ENCODE measurements around the gene TTLL11. TPM values are rescaled to one million over a fixed set of nuclear protein-coding genes. Genes with fewer than 3 reads are reported as not detected.
A peak's percentile ranks its signal among the peaks of the same experiment; 100 is the strongest.

The TTLL11 gene
- total RNA-seq, 2 donors from 2014 or later, result 2.3 to 4.2 TPM

- no peaks in the 10 kb centered on the region for H3K9me3 ChIP-seq (ENCODE audit: control insufficient read depth, low read length, poor library complexity, severe bottlenecking)
- DNase-seq (no peak), ATAC-seq (no peak)
- H3K4me1 Mint-ChIP-seq, result peaks cover 7% of the 10 kb centered on the region
- peaks cover 3% of the 10 kb centered on the region for H3K36me3 Mint-ChIP-seq (ENCODE audit: low read depth)
- peaks cover 27% of the 10 kb centered on the region for H3K27me3 Mint-ChIP-seq
- no peak overlapping the region for H3K27ac Mint-ChIP-seq
- no peak overlapping the region for H3K4me3 Mint-ChIP-seq
Measured at GRCh38 chr9:122111413-122112085, 18.4 kb upstream of the TTLL11 start.

- no peak for DNase-seq
- H3K9me3 ChIP-seq (ENCODE audit: control insufficient read depth, low read length, poor library complexity, severe bottlenecking), result no peaks in the 10 kb centered on the region
- Mint-ChIP-seq H3K4me1 (peaks cover 7% of the 10 kb centered on the region), H3K27me3 (peaks cover 21% of the 10 kb centered on the region), H3K4me3 (no peak overlapping the region), H3K36me3 (ENCODE audit: low read depth) (peaks cover 2% of the 10 kb centered on the region), H3K27ac (no peak overlapping the region)
- no peak for ATAC-seq
Measured at GRCh38 chr9:122110100-122110833, 17.2 kb upstream of the TTLL11 start.

GRCh38 chr9:122109035-122109813 is 16.1 kb upstream of the TTLL11 start:
- H3K27ac Mint-ChIP-seq, result no peak overlapping the region
- DNase-seq (no peak), ATAC-seq (no peak)
- H3K36me3 Mint-ChIP-seq (ENCODE audit: low read depth), result no peaks in the 10 kb centered on the region
- H3K27me3 Mint-ChIP-seq, result peaks cover 13% of the 10 kb centered on the region
- H3K9me3 ChIP-seq (ENCODE audit: control insufficient read depth, low read length, poor library complexity, severe bottlenecking), result no peaks in the 10 kb centered on the region
- H3K4me3 Mint-ChIP-seq, result no peak overlapping the region
- peaks cover 4% of the 10 kb centered on the region for H3K4me1 Mint-ChIP-seq

- ATAC-seq (no peak), DNase-seq (no peak)
- H3K4me3 Mint-ChIP-seq, result no peak overlapping the region
- H3K9me3 ChIP-seq (ENCODE audit: control insufficient read depth, low read length, poor library complexity, severe bottlenecking), result no peaks in the 10 kb centered on the region
- peaks cover 8% of the 10 kb centered on the region for H3K27me3 Mint-ChIP-seq
- peaks cover 4% of the 10 kb centered on the region for H3K4me1 Mint-ChIP-seq
- no peak overlapping the region for H3K27ac Mint-ChIP-seq
- no peaks in the 10 kb centered on the region for H3K36me3 Mint-ChIP-seq (ENCODE audit: low read depth)
Measured at GRCh38 chr9:122107291-122107805, 14.2 kb upstream of the TTLL11 start.

GRCh38 chr9:122106576-122106975 is 13.5 kb upstream of the TTLL11 start:
- Mint-ChIP-seq H3K36me3 (ENCODE audit: low read depth) (no peaks in the 10 kb centered on the region), H3K27me3 (peaks cover 5% of the 10 kb centered on the region), H3K4me3 (no peak overlapping the region), H3K27ac (no peak overlapping the region), H3K4me1 (peaks cover 4% of the 10 kb centered on the region)
- no peaks in the 10 kb centered on the region for H3K9me3 ChIP-seq (ENCODE audit: control insufficient read depth, low read length, poor library complexity, severe bottlenecking)
- DNase-seq (no peak), ATAC-seq (no peak)

- H3K4me1 Mint-ChIP-seq, result peaks cover 8% of the 10 kb centered on the region
- H3K27ac Mint-ChIP-seq, result no peak overlapping the region
- DNase-seq, result no peak
- peaks cover 10% of the 10 kb centered on the region for H3K27me3 Mint-ChIP-seq
- H3K9me3 ChIP-seq (ENCODE audit: control insufficient read depth, low read length, poor library complexity, severe bottlenecking), result no peaks in the 10 kb centered on the region
- H3K4me3 Mint-ChIP-seq, result no peak overlapping the region
- no peak for ATAC-seq
- H3K36me3 Mint-ChIP-seq (ENCODE audit: low read depth), result no peaks in the 10 kb centered on the region
Measured at GRCh38 chr9:122103985-122104384, 10.9 kb upstream of the TTLL11 start.

GRCh38 chr9:122102156-122102555 is 9.0 kb upstream of the TTLL11 start:
- Mint-ChIP-seq H3K36me3 (ENCODE audit: low read depth) (no peaks in the 10 kb centered on the region), H3K4me1 (peaks cover 4% of the 10 kb centered on the region), H3K27ac (no peak overlapping the region), H3K4me3 (no peak overlapping the region), H3K27me3 (peaks cover 13% of the 10 kb centered on the region)
- H3K9me3 ChIP-seq (ENCODE audit: control insufficient read depth, low read length, poor library complexity, severe bottlenecking), result no peaks in the 10 kb centered on the region
- ATAC-seq, result no peak
- DNase-seq, result no peak

- no peak for DNase-seq
- Mint-ChIP-seq H3K27me3 (peaks cover 24% of the 10 kb centered on the region), H3K4me1 (peaks cover 7% of the 10 kb centered on the region), H3K4me3 (no peak overlapping the region), H3K27ac (no peak overlapping the region), H3K36me3 (ENCODE audit: low read depth) (peaks cover 3% of the 10 kb centered on the region)
- no peaks in the 10 kb centered on the region for H3K9me3 ChIP-seq (ENCODE audit: control insufficient read depth, low read length, poor library complexity, severe bottlenecking)
- ATAC-seq, result no peak
Measured at GRCh38 chr9:122100756-122101155, 7.6 kb upstream of the TTLL11 start.

GRCh38 chr9:122099271-122099869 is 6.3 kb upstream of the TTLL11 start:
- DNase-seq (peak; percentile 68 to 80 (median 73)), ATAC-seq (peak; percentile 88)
- Mint-ChIP-seq H3K27ac (no peak overlapping the region), H3K36me3 (ENCODE audit: low read depth) (peaks cover 3% of the 10 kb centered on the region), H3K4me1 (peaks cover 10% of the 10 kb centered on the region), H3K4me3 (no peak overlapping the region), H3K27me3 (peaks cover 31% of the 10 kb centered on the region)
- H3K9me3 ChIP-seq (ENCODE audit: control insufficient read depth, low read length, poor library complexity, severe bottlenecking), result no peaks in the 10 kb centered on the region

- H3K9me3 ChIP-seq (ENCODE audit: control insufficient read depth, low read length, poor library complexity, severe bottlenecking), result no peaks in the 10 kb centered on the region
- ATAC-seq, result no peak
- Mint-ChIP-seq H3K36me3 (ENCODE audit: low read depth) (peaks cover 3% of the 10 kb centered on the region), H3K27me3 (peaks cover 31% of the 10 kb centered on the region), H3K27ac (no peak overlapping the region), H3K4me1 (peaks cover 17% of the 10 kb centered on the region), H3K4me3 (no peak overlapping the region)
- DNase-seq, result no peak
Measured at GRCh38 chr9:122097679-122098315, 4.7 kb upstream of the TTLL11 start.

- peaks cover 22% of the 10 kb centered on the region for H3K4me1 Mint-ChIP-seq
- DNase-seq (no peak), ATAC-seq (no peak)
- no peak overlapping the region for H3K27ac Mint-ChIP-seq
- peaks cover 31% of the 10 kb centered on the region for H3K27me3 Mint-ChIP-seq
- no peaks in the 10 kb centered on the region for H3K9me3 ChIP-seq (ENCODE audit: control insufficient read depth, low read length, poor library complexity, severe bottlenecking)
- H3K36me3 Mint-ChIP-seq (ENCODE audit: low read depth), result peaks cover 3% of the 10 kb centered on the region
- no peak overlapping the region for H3K4me3 Mint-ChIP-seq
Measured at GRCh38 chr9:122096620-122097415, 3.7 kb upstream of the TTLL11 start.

All from T-helper 17 cell (primary cell).